Skeletal muscle tissue (tissue), 4 donors: ENCODE measurements around the gene AGFG2. TPM values are rescaled to one million over a fixed set of nuclear protein-coding genes. Genes with fewer than 3 reads are reported as not detected.
A peak's percentile ranks its signal among the peaks of the same experiment; 100 is the strongest.

Experiments used
- H3K27ac ChIP-seq: one replicate; pipeline ENCODE4 v1.7.0; 2013; ENCODE audit warnings: mild to moderate bottlenecking, low read depth, low read length, inconsistent platforms
- H3K27me3 ChIP-seq, 3 donors: one replicate each; pipeline ENCODE4 v1.7.0; 2013; ENCODE audit warnings: low read length in 3 of 3; ENCODE audit not compliant: control insufficient read depth in 3 of 3, insufficient read depth in 3 of 3
- H3K36me3 ChIP-seq, 3 donors: one replicate each; pipeline ENCODE4 v1.7.0; 2013; ENCODE audit warnings: low read length in 3 of 3; ENCODE audit not compliant: control insufficient read depth in 3 of 3, insufficient read depth in 3 of 3
- H3K4me1 ChIP-seq, 3 donors: one replicate each; pipeline ENCODE4 v1.7.0; 2013; ENCODE audit warnings: low read length in 3 of 3, mild to moderate bottlenecking in 3 of 3; ENCODE audit not compliant: control insufficient read depth in 3 of 3, insufficient read depth in 3 of 3
- H3K4me3 ChIP-seq, 3 donors: one replicate each; pipeline ENCODE4 v1.7.0; 2013; ENCODE audit warnings: low read length in 3 of 3
- H3K9ac ChIP-seq, 3 donors: one replicate each; pipeline ENCODE4 v1.7.0; 2013; ENCODE audit warnings: low read length in 3 of 3, mild to moderate bottlenecking in 3 of 3, moderate library complexity in 2 of 3, low read depth in 1 of 3
- H3K9me3 ChIP-seq, 3 donors: one replicate each; pipeline ENCODE4 v1.7.0; 2013; ENCODE audit warnings: low read length in 3 of 3; ENCODE audit not compliant: control insufficient read depth in 3 of 3
- total RNA-seq: library from RNA; depleted of rRNA; stranded (reverse); fragments of >200 nt; gene quantifications from one replicate; pipeline ENCODE4 v1.2.3, GENCODE V29; 2014
- donor health status: Osteomylitis.

Gene AGFG2
- total RNA-seq, 1 donor from 2014 or later: 3.1 TPM

GRCh38 chr7:100568896-100569844 is 30.2 kb downstream of the AGFG2 start:
- Histone ChIP-seq H3K9ac (no peak overlapping the region), H3K4me1 (peaks cover 4 to 14% (median 6%) of the 10 kb centered on the region in 3 donors), H3K27me3 (peaks cover 11 to 32% (median 23%) of the 10 kb centered on the region in 3 donors), H3K4me3 (peak overlapping the region in 2 of 3 donors; percentile 9 to 49), H3K9me3 (no peaks in the 10 kb centered on the region), H3K27ac (no peak overlapping the region), H3K36me3 (peaks cover 0 to 3% (median 0%) of the 10 kb centered on the region in 3 donors)

- Histone ChIP-seq H3K9ac (no peak overlapping the region), H3K27me3 (peaks cover 11 to 38% (median 36%) of the 10 kb centered on the region in 3 donors), H3K36me3 (peaks cover 14 to 16% (median 15%) of the 10 kb centered on the region in 3 donors), H3K9me3 (no peaks in the 10 kb centered on the region), H3K27ac (no peak overlapping the region), H3K4me1 (peaks cover 4 to 14% (median 6%) of the 10 kb centered on the region in 3 donors), H3K4me3 (no peak overlapping the region)
Measured at GRCh38 chr7:100570954-100571828, 32.2 kb downstream of the AGFG2 start.

- H3K4me1 ChIP-seq: peaks cover 4 to 14% (median 6%) of the 10 kb centered on the region in 3 donors
- peaks cover 11 to 43% (median 40%) of the 10 kb centered on the region in 3 donors for H3K27me3 ChIP-seq
- H3K36me3 ChIP-seq: peaks cover 20 to 21% (median 21%) of the 10 kb centered on the region in 3 donors
- no peaks in the 10 kb centered on the region for H3K9me3 ChIP-seq
- H3K9ac ChIP-seq: no peak overlapping the region
- H3K4me3 ChIP-seq: no peak overlapping the region
- H3K27ac ChIP-seq: no peak overlapping the region
Measured at GRCh38 chr7:100571829-100572116, 32.8 kb downstream of the AGFG2 start.

GRCh38 chr7:100572281-100572948 is 33.4 kb downstream of the AGFG2 start:
- H3K9ac ChIP-seq: no peak overlapping the region
- no peak overlapping the region for H3K4me3 ChIP-seq
- peaks cover 4 to 14% (median 6%) of the 10 kb centered on the region in 3 donors for H3K4me1 ChIP-seq
- peaks cover 25 to 26% (median 26%) of the 10 kb centered on the region in 3 donors for H3K36me3 ChIP-seq
- peaks cover 11 to 43% (median 40%) of the 10 kb centered on the region in 3 donors for H3K27me3 ChIP-seq
- no peaks in the 10 kb centered on the region for H3K9me3 ChIP-seq
- no peak overlapping the region for H3K27ac ChIP-seq

- H3K9ac ChIP-seq: no peak overlapping the region
- H3K9me3 ChIP-seq: no peaks in the 10 kb centered on the region
- H3K27ac ChIP-seq: no peak overlapping the region
- H3K27me3 ChIP-seq: peaks cover 11 to 49% (median 40%) of the 10 kb centered on the region in 3 donors
- H3K36me3 ChIP-seq: peaks cover 32 to 33% (median 33%) of the 10 kb centered on the region in 3 donors
- H3K4me1 ChIP-seq: peaks cover 4 to 14% (median 6%) of the 10 kb centered on the region in 3 donors
- no peak overlapping the region for H3K4me3 ChIP-seq
Measured at GRCh38 chr7:100572949-100573675, 34.1 kb downstream of the AGFG2 start.

- Histone ChIP-seq H3K4me1 (peaks cover 4 to 11% (median 6%) of the 10 kb centered on the region in 3 donors), H3K27me3 (peaks cover 11 to 50% (median 44%) of the 10 kb centered on the region in 3 donors), H3K9ac (no peak within 1 kb of the TSS), H3K9me3 (no peaks in the 10 kb centered on the region), H3K27ac (no peak within 1 kb of the TSS), H3K4me3 (no peak within 1 kb of the TSS), H3K36me3 (peaks cover 39 to 40% (median 40%) of the 10 kb centered on the region in 3 donors)
Measured at GRCh38 chr7:100573691-100574361, 34.8 kb downstream of the AGFG2 start, which contains the start of gene SAP25. Gene SAP25 (minus strand): TSS chr7:100573900. CDS start chr7:100573742, 158 bp downstream.

- Histone ChIP-seq H3K4me1 (peaks cover 4 to 7% (median 6%) of the 10 kb centered on the region in 3 donors), H3K27me3 (peaks cover 11 to 43% (median 37%) of the 10 kb centered on the region in 3 donors), H3K9ac (no peak overlapping the region), H3K9me3 (no peaks in the 10 kb centered on the region), H3K4me3 (no peak overlapping the region), H3K27ac (no peak overlapping the region), H3K36me3 (peaks cover 45% of the 10 kb centered on the region in 3 donors)
Measured at GRCh38 chr7:100574362-100575205, 35.6 kb downstream of the AGFG2 start.

GRCh38 chr7:100575206-100575631 is 36.2 kb downstream of the AGFG2 start:
- H3K27me3 ChIP-seq: peaks cover 11 to 43% (median 41%) of the 10 kb centered on the region in 3 donors
- H3K9me3 ChIP-seq: no peaks in the 10 kb centered on the region
- peaks cover 49 to 52% (median 51%) of the 10 kb centered on the region in 3 donors for H3K36me3 ChIP-seq
- H3K27ac ChIP-seq: no peak overlapping the region
- no peak overlapping the region for H3K4me3 ChIP-seq
- no peak overlapping the region for H3K9ac ChIP-seq
- H3K4me1 ChIP-seq: peaks cover 1 to 2% (median 1%) of the 10 kb centered on the region in 3 donors
